IPS-18a (cell line): ENCODE results near the gene GTF2IRD2.
"Not testable (repeated sequence)": the region's sequence is repeated elsewhere in the genome, so short reads cannot be mapped to it uniquely, and the experiment has no call there.

Source experiments
- H3K27ac ChIP-seq: one replicate; pipeline ENCODE4 v1.5.1; 2013; ENCODE audit warnings: low read length
- H3K27me3 ChIP-seq: one replicate; pipeline ENCODE4 v1.6.1; 2013; ENCODE audit warnings: mild to moderate bottlenecking, low read length; ENCODE audit not compliant: control insufficient read depth, insufficient read depth
- H3K36me3 ChIP-seq: one replicate; pipeline ENCODE4 v1.6.1; 2013; ENCODE audit warnings: low read depth, low read length; ENCODE audit not compliant: control insufficient read depth
- H3K4me1 ChIP-seq: one replicate; pipeline ENCODE4 v1.6.1; 2013; ENCODE audit warnings: low read depth, low read length; ENCODE audit not compliant: control insufficient read depth
- H3K4me3 ChIP-seq: one replicate; pipeline ENCODE4 v1.5.1; 2013; ENCODE audit warnings: low read length
- H3K9ac ChIP-seq: one replicate; pipeline ENCODE4 v1.6.1; 2013; ENCODE audit warnings: mild to moderate bottlenecking, low read length, moderate library complexity
- H3K9me3 ChIP-seq: one replicate; pipeline ENCODE4 v1.6.1; 2013; ENCODE audit warnings: low read depth, low read length; ENCODE audit not compliant: control insufficient read depth

The GTF2IRD2 gene

DNA sequence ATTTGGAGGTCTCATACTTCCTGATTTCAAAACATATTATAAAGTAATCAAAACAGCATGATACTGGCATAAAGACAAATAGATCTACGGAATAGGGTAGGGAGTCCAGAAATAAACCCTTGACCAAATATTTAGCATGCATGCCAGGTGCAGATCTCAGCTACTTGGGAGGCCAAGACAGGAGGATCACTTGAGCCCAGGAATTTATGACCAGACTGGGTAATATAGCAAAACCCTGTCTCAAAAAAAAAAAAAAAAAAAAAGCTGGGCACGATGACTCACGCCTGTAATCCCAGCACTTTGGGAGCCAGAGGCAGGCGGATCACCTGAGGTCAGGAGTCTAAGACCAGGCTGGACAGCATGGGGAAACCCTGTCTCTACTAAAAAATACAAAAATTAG lies 21.4 kb downstream of the GTF2IRD2 start:
- H3K27me3 ChIP-seq, H3K36me3 ChIP-seq, H3K9me3 ChIP-seq, H3K9ac ChIP-seq, H3K4me3 ChIP-seq, H3K27ac ChIP-seq, H3K4me1 ChIP-seq: not testable (repeated sequence)

DNA sequence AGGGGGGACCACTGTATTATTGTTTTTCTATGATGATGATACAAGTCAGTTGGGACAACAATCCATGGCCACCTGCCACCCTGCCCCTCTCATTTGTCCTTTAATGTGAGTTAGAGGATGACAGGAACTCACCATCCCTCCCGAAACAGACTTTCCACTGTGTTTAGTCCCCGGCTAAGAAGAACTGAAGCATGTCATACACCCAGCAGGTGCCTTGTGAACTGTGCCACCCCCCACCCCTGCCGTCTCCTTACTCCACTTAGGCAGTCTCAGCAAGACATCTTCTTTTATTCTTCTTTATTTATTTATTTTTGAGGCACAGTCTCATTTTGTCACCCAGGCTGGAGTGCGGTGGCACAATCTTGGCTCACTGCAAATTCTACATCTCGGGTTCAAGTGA lies 30.1 kb downstream of the GTF2IRD2 start:
- H3K4me3 ChIP-seq = not testable (repeated sequence)

DNA sequence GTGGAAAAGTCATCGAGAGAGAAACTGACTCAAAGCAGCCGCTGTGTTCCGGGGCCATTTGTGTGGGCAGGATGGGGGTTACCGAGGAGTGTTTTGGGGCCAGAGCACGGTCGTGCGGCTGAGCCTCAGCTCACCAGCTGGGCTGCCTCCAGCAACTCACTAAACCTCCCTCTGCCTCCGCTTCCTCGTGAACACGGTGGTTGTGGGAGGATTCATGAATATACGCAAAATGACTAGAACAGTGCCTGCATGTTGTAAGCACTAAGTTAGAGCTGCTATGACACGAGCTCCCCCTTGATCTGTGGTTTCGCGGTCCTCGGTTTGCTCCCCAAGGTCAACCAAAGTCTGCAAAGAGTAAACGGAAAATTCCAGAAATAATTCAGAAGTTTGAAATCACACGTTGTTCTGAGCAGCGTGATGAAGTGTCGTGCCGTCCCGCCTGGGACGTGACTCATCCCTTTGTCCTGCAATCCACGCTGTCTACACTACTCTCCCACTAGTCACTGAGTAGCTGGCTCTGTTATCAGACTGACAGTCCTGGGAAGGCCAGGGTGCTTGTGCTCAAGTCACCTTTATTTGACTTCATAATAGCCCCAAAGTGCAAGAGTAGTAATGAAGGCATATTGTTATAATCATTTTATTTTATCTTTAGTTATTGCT lies 31.1 kb downstream of the GTF2IRD2 start:
- not testable (repeated sequence) for H3K4me1 ChIP-seq, H3K4me3 ChIP-seq, H3K9me3 ChIP-seq, H3K27me3 ChIP-seq, H3K9ac ChIP-seq, H3K36me3 ChIP-seq, H3K27ac ChIP-seq

More for the DNA sequence above, 30.1 kb downstream of the GTF2IRD2 start:
- H3K4me1 ChIP-seq, H3K9me3 ChIP-seq, H3K9ac ChIP-seq, H3K27me3 ChIP-seq, H3K36me3 ChIP-seq, H3K27ac ChIP-seq: not testable (repeated sequence)

DNA sequence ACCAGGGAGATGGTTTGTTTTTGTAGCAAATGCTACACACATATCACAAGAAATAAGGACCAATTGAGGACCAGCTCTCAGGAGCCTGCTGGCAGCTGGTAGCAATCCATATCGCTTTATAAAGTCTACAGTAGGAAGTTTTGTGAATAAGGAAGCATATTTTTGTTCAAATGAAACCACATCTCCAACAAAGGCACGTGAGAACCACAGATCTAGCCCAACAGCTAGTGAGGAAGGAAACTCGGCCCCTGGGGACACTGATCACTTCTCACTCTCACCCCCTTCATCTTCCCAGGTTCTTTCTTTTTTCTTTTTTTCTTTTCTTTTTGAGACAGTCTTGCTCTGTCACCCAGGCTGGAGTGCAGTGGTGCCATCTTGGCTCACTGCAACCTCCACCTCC lies 35.5 kb downstream of the GTF2IRD2 start:
- H3K27ac ChIP-seq, H3K4me3 ChIP-seq, H3K4me1 ChIP-seq, H3K9me3 ChIP-seq, H3K9ac ChIP-seq, H3K27me3 ChIP-seq, H3K36me3 ChIP-seq: not testable (repeated sequence)

DNA sequence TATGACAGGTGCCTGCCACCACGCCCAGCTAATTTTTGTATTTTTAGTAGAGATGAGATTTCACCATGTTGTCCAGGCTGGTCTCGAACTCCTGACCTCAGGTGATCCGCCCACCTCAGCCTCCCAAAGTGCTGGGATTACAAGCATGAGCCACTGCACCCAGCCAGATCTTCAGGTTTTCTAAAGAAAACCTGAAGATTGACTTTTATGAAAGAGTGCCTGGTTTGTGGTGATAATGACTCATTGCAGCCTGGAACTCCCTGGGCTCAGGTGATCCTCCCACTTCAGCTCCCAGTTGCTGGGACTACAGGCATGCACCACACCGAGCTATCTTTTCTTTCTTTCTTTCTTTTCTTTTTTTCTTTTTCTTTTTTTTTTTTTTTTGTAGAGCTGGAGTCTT lies 52.8 kb downstream of the GTF2IRD2 start:
- not testable (repeated sequence) for H3K9ac ChIP-seq, H3K4me3 ChIP-seq, H3K27ac ChIP-seq, H3K27me3 ChIP-seq, H3K9me3 ChIP-seq, H3K4me1 ChIP-seq, H3K36me3 ChIP-seq

DNA sequence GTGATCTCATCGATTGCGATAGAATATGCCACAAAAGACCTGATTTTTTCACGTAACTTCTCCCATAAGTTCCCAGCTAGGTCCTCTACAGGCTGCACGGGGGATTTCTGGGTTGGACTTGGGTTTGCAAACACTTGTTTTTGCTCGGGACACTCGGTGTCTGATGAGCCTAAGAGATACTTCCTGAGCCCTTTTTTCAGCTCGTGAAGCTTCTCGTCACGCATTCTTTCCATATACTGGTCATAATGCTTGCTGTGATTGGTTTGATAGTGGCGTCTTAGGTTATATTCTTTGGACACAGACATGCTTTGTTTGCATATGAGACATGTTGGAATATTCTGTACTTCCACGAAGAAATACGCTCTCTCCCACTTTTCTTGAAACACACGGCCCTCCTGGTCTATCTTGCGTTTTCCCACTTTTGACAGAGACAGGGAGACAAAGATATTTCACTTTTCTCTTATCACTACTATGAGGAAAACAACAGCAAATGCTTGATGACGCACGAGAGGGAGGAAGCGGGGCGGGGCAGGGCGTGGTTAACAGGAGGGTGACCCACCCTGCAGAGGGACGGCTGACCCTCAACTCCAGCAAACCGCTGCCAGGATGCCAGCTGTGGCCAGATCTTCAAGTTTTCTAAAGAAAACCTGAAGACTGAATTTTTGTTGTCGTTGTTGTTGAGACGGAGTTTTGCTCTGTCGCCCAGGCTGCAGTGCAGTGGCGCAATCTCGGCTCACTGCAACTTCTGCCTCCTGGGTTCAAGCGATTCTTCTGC lies 53.4 kb downstream of the GTF2IRD2 start:
- H3K4me1 ChIP-seq, H3K9ac ChIP-seq, H3K36me3 ChIP-seq, H3K27me3 ChIP-seq, H3K9me3 ChIP-seq, H3K27ac ChIP-seq, H3K4me3 ChIP-seq: not testable (repeated sequence)

DNA sequence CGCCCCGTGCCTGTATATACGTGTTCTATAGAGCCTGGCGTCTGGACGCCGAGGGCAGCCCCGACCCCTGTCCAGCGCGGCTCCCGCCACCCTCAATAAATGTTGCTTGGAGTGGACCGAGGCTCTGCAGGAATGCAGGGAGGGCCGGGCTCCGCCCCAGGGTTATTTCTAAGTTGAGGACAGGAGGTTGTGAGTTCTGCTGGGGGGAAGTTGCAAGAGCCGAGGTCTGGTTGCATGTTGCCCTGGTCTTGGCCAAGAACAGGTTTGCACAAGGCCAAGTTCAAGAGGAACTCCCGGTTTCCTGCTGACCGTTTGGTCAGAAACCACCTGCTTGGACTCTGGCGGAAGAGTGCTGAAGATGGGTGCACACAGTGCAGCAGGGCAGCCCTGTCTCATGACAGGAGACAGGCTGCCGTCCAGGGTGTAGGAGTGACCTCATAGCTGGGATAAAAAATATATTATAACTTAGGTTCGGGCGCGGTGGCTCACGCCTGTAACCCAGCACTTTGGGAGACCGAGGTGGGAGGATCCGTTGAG lies 62.1 kb downstream of the GTF2IRD2 start:
- not testable (repeated sequence) for H3K27ac ChIP-seq, H3K9ac ChIP-seq, H3K27me3 ChIP-seq, H3K9me3 ChIP-seq, H3K4me3 ChIP-seq, H3K36me3 ChIP-seq, H3K4me1 ChIP-seq

DNA sequence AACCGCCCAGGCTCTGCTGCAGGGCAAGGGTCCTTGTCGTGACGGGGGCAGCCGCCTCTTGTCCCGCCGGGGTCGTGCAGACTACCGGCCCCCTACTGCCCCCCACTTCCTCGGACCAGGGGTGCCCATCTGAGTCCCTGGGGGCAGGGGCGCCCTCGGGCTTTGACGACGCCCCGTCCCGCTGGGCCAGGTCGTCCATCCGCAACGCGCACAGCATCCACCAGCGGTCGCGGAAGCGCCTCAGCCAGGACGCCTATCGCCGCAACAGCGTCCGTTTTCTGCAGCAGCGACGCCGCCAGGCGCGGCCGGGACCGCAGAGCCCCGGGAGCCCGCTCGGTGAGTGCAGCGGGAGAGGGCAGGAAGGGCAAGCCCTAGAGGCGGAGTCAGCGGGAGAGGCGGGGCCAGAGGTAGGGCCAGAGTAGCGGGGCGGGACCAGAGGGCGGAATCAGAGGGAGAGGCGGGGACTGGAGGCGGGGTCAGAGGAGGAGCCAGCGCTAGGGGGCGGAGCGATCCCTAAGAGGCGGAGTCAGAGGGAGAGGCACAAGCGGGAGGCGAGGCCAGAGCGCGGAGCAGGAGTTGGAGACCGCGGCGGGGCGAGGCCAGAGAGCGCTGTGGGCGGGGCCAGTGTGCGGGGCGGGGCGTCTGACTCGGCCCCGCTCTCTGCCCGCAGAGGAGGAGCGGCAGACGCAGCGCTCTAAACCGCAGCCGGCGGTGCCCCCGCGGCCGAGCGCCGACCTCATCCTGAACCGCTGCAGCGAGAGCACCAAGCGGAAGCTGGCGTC lies 62.8 kb downstream of the GTF2IRD2 start:
- H3K4me3 ChIP-seq, H3K27ac ChIP-seq, H3K36me3 ChIP-seq, H3K27me3 ChIP-seq, H3K4me1 ChIP-seq, H3K9ac ChIP-seq, H3K9me3 ChIP-seq: not testable (repeated sequence)

DNA sequence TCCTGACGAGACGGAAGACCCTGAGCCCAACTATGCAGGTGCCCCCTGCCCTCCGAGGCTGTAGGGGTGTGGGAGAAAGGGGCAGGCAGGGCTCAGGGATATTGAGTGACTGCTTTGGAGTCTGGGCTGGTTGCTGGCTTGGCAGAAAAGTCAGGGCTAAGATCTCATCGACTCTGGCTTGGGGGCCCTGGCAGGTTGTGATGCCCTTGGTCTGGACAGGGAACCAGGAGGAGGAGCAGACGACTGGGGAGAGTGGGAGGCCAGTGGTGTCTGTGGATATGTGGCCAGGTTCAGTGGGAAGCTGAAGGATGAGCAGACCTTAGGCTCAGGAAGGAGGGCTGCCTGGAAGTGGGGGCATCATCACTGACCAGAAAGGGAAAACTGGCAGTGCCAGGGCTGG lies 67.8 kb downstream of the GTF2IRD2 start:
- H3K4me3 ChIP-seq, H3K9me3 ChIP-seq, H3K27ac ChIP-seq, H3K4me1 ChIP-seq, H3K27me3 ChIP-seq, H3K9ac ChIP-seq, H3K36me3 ChIP-seq: not testable (repeated sequence)

DNA sequence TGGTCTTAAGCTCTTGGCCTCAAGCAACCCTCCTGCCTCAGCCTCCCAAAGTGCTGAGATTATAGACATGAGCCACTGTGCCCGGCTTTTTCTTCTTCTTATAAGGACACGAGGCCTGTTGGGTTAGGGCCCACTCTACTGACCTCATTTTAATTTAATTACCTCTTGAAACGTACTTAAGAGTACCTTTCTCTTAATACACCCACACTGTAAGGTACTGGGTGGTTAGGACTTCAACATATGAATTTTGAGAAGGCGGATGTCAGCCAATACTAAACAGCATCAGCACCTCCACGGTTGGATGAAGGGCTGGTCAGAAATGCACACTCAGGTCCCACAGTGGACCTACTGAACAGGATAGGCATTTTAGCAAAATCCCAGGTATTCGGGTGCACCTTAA lies 69.7 kb downstream of the GTF2IRD2 start:
- not testable (repeated sequence) for H3K9ac ChIP-seq, H3K9me3 ChIP-seq, H3K4me1 ChIP-seq, H3K27me3 ChIP-seq, H3K36me3 ChIP-seq, H3K4me3 ChIP-seq, H3K27ac ChIP-seq

DNA sequence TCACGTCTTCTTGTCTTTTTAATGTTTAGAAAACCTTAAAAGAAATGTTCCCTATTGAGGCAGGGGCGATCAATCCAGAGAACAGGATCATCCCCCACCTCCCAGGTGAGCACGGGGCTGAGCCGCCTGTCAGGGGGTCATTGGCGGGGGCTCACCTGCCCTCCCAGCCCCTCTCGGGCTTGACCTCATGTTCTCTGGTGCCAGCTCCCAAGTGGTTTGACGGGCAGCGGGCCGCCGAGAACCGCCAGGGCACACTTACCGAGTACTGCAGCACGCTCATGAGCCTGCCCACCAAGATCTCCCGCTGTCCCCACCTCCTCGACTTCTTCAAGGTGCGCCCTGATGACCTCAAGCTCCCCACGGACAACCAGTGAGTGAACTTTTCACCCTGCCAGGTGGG lies 72.4 kb downstream of the GTF2IRD2 start:
- H3K36me3 ChIP-seq, H3K27me3 ChIP-seq, H3K9me3 ChIP-seq, H3K27ac ChIP-seq, H3K4me3 ChIP-seq, H3K4me1 ChIP-seq, H3K9ac ChIP-seq: not testable (repeated sequence)
